Vagina (tissue), 2 donors: Measurements from ENCODE around the gene PCCB. TPM values are rescaled to one million over a fixed set of nuclear protein-coding genes. Genes with fewer than 3 reads are reported as not detected.

Source experiments
- DNase-seq, 2 donors: peaks; one replicate each; pipeline ENCODE4 v3.0.0-alpha.2; 2017; ENCODE audit errors: extremely low spot score in 2 of 2
- H3K27ac ChIP-seq: fragments of 200-600 bp; sonication (generic); one replicate; pipeline ENCODE4 v1.5.1; 2019
- H3K27me3 ChIP-seq: fragments of 200-600 bp; sonication (generic); one replicate; pipeline ENCODE4 v1.5.1; 2019
- H3K36me3 ChIP-seq, 2 donors: fragments of 200-600 bp; sonication (generic); one replicate each; pipeline ENCODE4 v1.5.1; 2017 to 2019
- H3K4me1 ChIP-seq: fragments of 200-600 bp; sonication (generic); one replicate; pipeline ENCODE4 v1.5.1; 2019
- H3K4me3 ChIP-seq, 2 donors: fragments of 200-600 bp; sonication (generic); 1 replicate in 1 of 2; 2 replicates in 1 of 2; pipeline ENCODE4 v1.5.1; 2016 to 2019
- H3K9me3 ChIP-seq: fragments of 200-600 bp; sonication (generic); one replicate; pipeline ENCODE4 v1.5.1; 2019
- POLR2A ChIP-seq, 2 donors: fragments of 450-650 bp; IDR thresholded peaks; one replicate each; pipeline ENCODE4 v1.6.1; 2017; ENCODE audit warnings: antibody characterized with exemption in 2 of 2, mild to moderate bottlenecking in 2 of 2, moderate library complexity in 2 of 2
- POLR2AphosphoS5 ChIP-seq, 2 donors: sonication (generic); formaldehyde crosslinking; IDR thresholded peaks; one replicate each; pipeline ENCODE4 v1.9.0; 2017; ENCODE audit warnings: antibody characterized with exemption in 2 of 2, mild to moderate bottlenecking in 2 of 2, low read depth in 1 of 2; ENCODE audit not compliant: insufficient read depth in 1 of 2
- intact Hi-C: fragments of 100-400 bp; cut with DNase I; formaldehyde crosslinking; loops from one replicate; pipeline ENCODE4 v1.15.1; 2023
- total RNA-seq: library from RNA; depleted of rRNA; stranded (reverse); fragments of >200 nt; gene quantifications from one replicate; pipeline ENCODE4 v1.2.3, GENCODE V29; 2016
- TF ChIP-seq, protein P1 (sequence below), 3 experiments: fragments of 450-650 bp in 2 of 3; fragments of 200-600 bp in 1 of 3; sonication (generic) in 1 of 3; IDR thresholded peaks; one replicate each; pipeline ENCODE4 v1.5.1; 2017 to 2019; ENCODE audit warnings: antibody characterized with exemption in 3 of 3, mild to moderate bottlenecking in 2 of 3, moderate library complexity in 2 of 3

Gene PCCB
- total RNA-seq, 1 donor from 2014 or later: 16.7 TPM

DNA sequence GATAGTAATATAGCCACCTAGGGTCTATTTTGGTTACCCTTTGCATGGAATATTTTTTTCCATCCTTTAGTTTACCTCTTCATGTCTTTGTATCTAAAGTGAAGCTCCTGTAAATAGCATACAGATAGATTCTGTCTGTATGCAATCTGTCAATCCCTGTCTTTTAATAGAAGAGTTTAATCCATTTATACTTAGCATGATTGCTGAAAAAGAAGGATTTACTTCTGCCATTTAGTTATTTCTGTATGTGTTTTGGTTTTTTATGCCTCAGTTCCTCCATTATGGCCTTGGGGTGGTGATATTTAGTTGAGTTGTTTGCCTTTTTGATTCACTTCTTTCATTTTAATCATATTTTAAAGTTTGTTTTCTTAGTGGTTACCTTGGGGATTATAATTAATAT is 29.0 kb downstream of the PCCB start:
- no peaks in the 10 kb centered on the region for H3K9me3 ChIP-seq
- peaks cover 0 to 15% of the 10 kb centered on the region in 2 donors for H3K36me3 ChIP-seq
- intact Hi-C loops: no loop called here

DNA sequence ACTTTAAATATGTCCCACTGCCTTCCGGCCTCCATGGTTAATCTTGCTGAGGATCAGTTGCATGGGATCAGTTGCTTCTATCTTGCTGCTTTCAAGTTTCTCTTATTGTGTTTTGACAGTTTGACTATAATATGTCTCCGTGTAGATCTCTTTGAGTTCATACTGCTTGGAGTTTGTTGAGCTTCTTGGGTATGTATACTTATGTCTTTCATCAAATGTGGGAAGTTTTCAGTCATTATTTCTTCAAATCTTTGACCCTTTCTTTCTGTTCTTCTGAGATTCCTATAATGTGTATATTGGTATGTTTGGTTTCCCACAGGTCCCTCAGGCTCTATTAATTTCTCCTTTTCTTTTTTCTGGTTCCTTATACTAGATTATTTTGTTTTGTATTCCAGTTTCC is 30.8 kb downstream of the PCCB start:
- no peak for DNase-seq
- Histone ChIP-seq H3K27ac (no peak overlapping the region), H3K36me3 (peaks cover 0 to 20% of the 10 kb centered on the region in 2 donors), H3K27me3 (no peaks in the 10 kb centered on the region), H3K4me3 (no peak overlapping the region), H3K9me3 (no peaks in the 10 kb centered on the region), H3K4me1 (no peaks in the 10 kb centered on the region)
- TF ChIP-seq POLR2AphosphoS5 (IDR thresholded peaks at IDR 0.05; ENCODE audit: insufficient read depth in 1 of 2, low read depth in 1 of 2) (no peak), POLR2A (IDR thresholded peaks at IDR 0.05) (no peak)
- TF ChIP-seq, protein P1, sequence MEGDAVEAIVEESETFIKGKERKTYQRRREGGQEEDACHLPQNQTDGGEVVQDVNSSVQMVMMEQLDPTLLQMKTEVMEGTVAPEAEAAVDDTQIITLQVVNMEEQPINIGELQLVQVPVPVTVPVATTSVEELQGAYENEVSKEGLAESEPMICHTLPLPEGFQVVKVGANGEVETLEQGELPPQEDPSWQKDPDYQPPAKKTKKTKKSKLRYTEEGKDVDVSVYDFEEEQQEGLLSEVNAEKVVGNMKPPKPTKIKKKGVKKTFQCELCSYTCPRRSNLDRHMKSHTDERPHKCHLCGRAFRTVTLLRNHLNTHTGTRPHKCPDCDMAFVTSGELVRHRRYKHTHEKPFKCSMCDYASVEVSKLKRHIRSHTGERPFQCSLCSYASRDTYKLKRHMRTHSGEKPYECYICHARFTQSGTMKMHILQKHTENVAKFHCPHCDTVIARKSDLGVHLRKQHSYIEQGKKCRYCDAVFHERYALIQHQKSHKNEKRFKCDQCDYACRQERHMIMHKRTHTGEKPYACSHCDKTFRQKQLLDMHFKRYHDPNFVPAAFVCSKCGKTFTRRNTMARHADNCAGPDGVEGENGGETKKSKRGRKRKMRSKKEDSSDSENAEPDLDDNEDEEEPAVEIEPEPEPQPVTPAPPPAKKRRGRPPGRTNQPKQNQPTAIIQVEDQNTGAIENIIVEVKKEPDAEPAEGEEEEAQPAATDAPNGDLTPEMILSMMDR (IDR thresholded peaks at IDR 0.05): no peak
- intact Hi-C loops: no loop called here

More for the DNA sequence above, 29.0 kb downstream of the PCCB start:
- no peaks in the 10 kb centered on the region for H3K4me1 ChIP-seq
- no peak for DNase-seq
- no peak overlapping the region for H3K27ac ChIP-seq
- H3K27me3 ChIP-seq: no peaks in the 10 kb centered on the region
- TF ChIP-seq POLR2A (IDR thresholded peaks at IDR 0.05) (no peak), POLR2AphosphoS5 (IDR thresholded peaks at IDR 0.05; ENCODE audit: insufficient read depth in 1 of 2, low read depth in 1 of 2) (no peak)
- TF ChIP-seq, protein P1 (IDR thresholded peaks at IDR 0.05): no peak
- H3K4me3 ChIP-seq: no peak overlapping the region

DNA sequence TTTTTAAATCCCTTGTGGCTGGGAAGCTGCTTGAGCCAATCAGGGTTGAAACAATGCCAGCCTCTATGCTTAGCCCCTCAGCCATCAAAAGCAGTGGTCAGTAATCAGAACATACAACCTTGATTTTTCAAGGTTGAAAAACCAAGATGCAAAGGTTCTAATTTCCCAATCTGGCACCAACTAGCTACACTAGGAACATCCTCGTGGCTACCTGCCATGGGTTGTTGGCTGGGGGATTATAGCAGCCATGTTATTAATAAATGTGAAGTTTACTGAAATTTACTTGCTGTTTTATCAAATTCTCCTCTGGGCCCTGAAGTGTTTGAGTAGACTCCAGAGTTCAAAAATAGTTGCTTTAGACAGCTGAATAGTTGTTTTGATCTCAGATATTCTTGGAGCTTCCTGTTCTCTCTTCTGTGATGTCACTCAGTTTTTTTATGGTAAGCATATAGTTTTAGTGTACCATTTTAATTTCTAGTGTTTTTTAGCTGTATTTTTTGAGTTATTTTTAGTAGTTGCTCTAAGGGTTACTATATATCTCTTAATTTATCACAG is 31.9 kb downstream of the PCCB start:
- H3K4me3 ChIP-seq: no peak overlapping the region
- peaks cover 0 to 25% of the 10 kb centered on the region in 2 donors for H3K36me3 ChIP-seq
- no peaks in the 10 kb centered on the region for H3K27me3 ChIP-seq
- DNase-seq: no peak
- H3K9me3 ChIP-seq: no peaks in the 10 kb centered on the region
- no peaks in the 10 kb centered on the region for H3K4me1 ChIP-seq
- no peak overlapping the region for H3K27ac ChIP-seq
- TF ChIP-seq POLR2A (IDR thresholded peaks at IDR 0.05): no peak
- TF ChIP-seq POLR2AphosphoS5 (IDR thresholded peaks at IDR 0.05; ENCODE audit: insufficient read depth in 1 of 2, low read depth in 1 of 2): no peak
- TF ChIP-seq, protein P1 (IDR thresholded peaks at IDR 0.05): no peak
- intact Hi-C loops: no loop called here

DNA sequence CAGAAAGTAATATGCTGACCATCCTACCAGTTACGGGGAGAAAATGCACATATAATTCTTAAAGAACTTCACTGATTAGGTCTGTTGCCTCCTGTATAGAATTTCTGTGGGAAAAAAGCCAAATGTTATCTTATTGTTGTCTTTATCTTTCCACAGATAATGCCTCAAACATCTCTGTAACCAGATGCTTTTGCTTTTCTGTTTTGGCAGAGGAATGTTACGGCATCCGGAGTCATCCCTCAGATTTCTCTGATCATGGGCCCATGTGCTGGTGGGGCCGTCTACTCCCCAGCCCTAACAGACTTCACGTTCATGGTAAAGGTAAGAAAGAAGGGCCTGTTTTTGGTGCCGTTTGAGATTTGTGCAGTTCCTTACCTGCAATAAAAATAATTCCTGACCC is 33.5 kb downstream of the PCCB start:
- Histone ChIP-seq H3K27me3 (no peaks in the 10 kb centered on the region), H3K4me3 (no peak overlapping the region), H3K27ac (no peak overlapping the region), H3K36me3 (peaks cover 0 to 25% of the 10 kb centered on the region in 2 donors), H3K4me1 (no peaks in the 10 kb centered on the region), H3K9me3 (no peaks in the 10 kb centered on the region)
- DNase-seq: no peak
- intact Hi-C loops: no loop called here
- no peak for TF ChIP-seq POLR2A (IDR thresholded peaks at IDR 0.05)
- TF ChIP-seq, protein P1 (IDR thresholded peaks at IDR 0.05): no peak
- no peak for TF ChIP-seq POLR2AphosphoS5 (IDR thresholded peaks at IDR 0.05; ENCODE audit: insufficient read depth in 1 of 2, low read depth in 1 of 2)

DNA sequence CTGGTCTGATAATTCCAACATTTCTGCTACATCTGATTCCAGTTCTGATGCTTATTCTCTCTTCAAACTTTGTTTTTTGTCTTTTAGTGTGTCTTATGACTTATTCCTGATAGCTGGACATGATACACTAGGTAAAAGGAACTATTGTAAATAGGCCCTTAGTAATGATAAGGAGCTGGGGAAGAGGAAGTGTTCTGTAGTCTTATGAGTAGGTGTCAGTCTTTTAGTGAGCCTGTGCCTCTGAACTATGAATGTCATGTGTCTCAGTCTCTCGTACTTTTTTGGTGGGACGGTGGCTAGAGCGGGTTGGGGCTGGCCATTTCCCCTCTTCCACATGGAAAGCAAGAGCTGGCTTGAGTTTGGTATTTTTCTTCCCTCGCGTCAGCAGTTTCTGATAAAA is 41.2 kb downstream of the PCCB start:
- Histone ChIP-seq H3K9me3 (no peaks in the 10 kb centered on the region), H3K4me1 (no peaks in the 10 kb centered on the region), H3K4me3 (no peak overlapping the region), H3K36me3 (peaks cover 0 to 10% of the 10 kb centered on the region in 2 donors), H3K27me3 (no peaks in the 10 kb centered on the region), H3K27ac (no peak overlapping the region)
- intact Hi-C loops: no loop called here
- TF ChIP-seq, protein P1 (IDR thresholded peaks at IDR 0.05): no peak
- no peak for TF ChIP-seq POLR2A (IDR thresholded peaks at IDR 0.05)
- TF ChIP-seq POLR2AphosphoS5 (IDR thresholded peaks at IDR 0.05; ENCODE audit: insufficient read depth in 1 of 2, low read depth in 1 of 2): no peak
- DNase-seq: no peak
